KMS-11 (cell line): Measurements from ENCODE around the gene KDF1.
"Not testable (repeated sequence)": the region's sequence is repeated elsewhere in the genome, so short reads cannot be mapped to it uniquely, and the experiment has no call there.

Source experiments
- H2AFZ ChIP-seq: fragments of 200-600 bp; sonication (generic); 2 replicates; pipeline ENCODE4 v1.6.1; 2016; ENCODE audit warnings: antibody characterized with exemption, mixed run types, low read depth
- H3K27ac ChIP-seq: fragments of 200-600 bp; sonication (generic); 2 replicates; pipeline ENCODE4 v1.6.1; 2016; ENCODE audit warnings: mild to moderate bottlenecking, mixed run types
- H3K27me3 ChIP-seq: fragments of 200-600 bp; sonication (generic); 2 replicates; pipeline ENCODE4 v1.6.1; 2017; ENCODE audit warnings: mild to moderate bottlenecking, low read depth, mixed run types, moderate library complexity; ENCODE audit not compliant: insufficient read depth
- H3K36me3 ChIP-seq: fragments of 200-600 bp; sonication (generic); 2 replicates; pipeline ENCODE4 v1.6.1; 2017; ENCODE audit warnings: mild to moderate bottlenecking, mixed run types; ENCODE audit not compliant: insufficient read depth
- H3K4me1 ChIP-seq: fragments of 200-600 bp; sonication (generic); 2 replicates; pipeline ENCODE4 v1.6.1; 2016; ENCODE audit warnings: mild to moderate bottlenecking, low read depth, mixed run types; ENCODE audit not compliant: poor library complexity, severe bottlenecking
- H3K4me2 ChIP-seq: fragments of 200-600 bp; sonication (generic); 2 replicates; pipeline ENCODE4 v1.7.0; 2016; ENCODE audit warnings: mild to moderate bottlenecking, mixed run types
- H3K4me3 ChIP-seq: fragments of 200-600 bp; sonication (generic); IDR thresholded peaks from 2 replicates; pipeline ENCODE4 v1.6.1; 2017; ENCODE audit warnings: low read depth, low read length, mixed read lengths; ENCODE audit not compliant: insufficient read depth
- H3K79me2 ChIP-seq: fragments of 200-600 bp; sonication (generic); 2 replicates; pipeline ENCODE4 v1.6.1; 2016; ENCODE audit warnings: low read depth, mixed run types; ENCODE audit not compliant: insufficient read depth
- H3K9ac ChIP-seq: fragments of 200-600 bp; sonication (generic); 2 replicates; pipeline ENCODE4 v1.6.1; 2016; ENCODE audit warnings: mild to moderate bottlenecking, mixed run types
- H4K20me1 ChIP-seq: fragments of 200-600 bp; sonication (generic); 2 replicates; pipeline ENCODE4 v1.6.1; 2016; ENCODE audit warnings: mild to moderate bottlenecking, mixed run types; ENCODE audit not compliant: insufficient read depth
- TF ChIP-seq, protein P1 (sequence below): fragments of 200-600 bp; sonication (generic); conservative IDR thresholded peaks from 2 replicates; pipeline ENCODE4 v1.6.1; 2017; ENCODE audit warnings: low read depth, mild to moderate bottlenecking, antibody characterized with exemption, low read length, moderate library complexity, mixed read lengths

The KDF1 gene

DNA sequence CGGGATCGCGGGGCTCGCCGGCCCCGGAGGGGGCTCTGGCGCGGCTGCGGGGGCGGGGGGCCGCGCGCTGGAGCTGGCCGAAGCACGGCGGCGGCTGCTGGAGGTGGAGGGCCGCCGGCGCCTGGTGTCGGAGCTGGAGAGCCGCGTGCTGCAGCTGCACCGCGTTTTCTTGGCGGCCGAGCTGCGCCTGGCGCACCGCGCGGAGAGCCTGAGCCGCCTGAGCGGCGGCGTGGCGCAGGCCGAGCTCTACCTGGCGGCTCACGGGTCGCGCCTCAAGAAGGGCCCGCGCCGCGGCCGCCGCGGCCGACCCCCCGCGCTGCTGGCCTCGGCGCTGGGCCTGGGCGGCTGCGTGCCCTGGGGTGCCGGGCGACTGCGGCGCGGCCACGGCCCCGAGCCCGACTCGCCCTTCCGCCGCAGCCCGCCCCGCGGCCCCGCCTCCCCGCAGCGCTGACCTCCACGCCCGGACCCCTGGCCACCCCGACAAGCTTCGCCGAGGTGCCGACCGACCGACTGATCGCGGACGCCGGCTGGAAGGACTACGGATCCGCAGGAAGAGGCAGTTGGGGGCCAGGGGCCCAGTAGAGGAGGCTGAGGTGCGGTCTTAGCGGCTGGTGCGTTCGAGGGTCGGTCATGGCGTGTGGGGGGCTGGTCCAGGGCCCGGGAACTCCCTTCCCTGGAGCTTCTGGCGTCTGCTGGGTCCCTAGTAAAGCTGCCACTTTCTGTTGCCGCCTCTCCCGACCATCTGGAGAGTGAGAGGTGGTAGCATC, 33.9 kb upstream of the KDF1 start:
- no peaks in the 10 kb centered on the region for H3K36me3 ChIP-seq

DNA sequence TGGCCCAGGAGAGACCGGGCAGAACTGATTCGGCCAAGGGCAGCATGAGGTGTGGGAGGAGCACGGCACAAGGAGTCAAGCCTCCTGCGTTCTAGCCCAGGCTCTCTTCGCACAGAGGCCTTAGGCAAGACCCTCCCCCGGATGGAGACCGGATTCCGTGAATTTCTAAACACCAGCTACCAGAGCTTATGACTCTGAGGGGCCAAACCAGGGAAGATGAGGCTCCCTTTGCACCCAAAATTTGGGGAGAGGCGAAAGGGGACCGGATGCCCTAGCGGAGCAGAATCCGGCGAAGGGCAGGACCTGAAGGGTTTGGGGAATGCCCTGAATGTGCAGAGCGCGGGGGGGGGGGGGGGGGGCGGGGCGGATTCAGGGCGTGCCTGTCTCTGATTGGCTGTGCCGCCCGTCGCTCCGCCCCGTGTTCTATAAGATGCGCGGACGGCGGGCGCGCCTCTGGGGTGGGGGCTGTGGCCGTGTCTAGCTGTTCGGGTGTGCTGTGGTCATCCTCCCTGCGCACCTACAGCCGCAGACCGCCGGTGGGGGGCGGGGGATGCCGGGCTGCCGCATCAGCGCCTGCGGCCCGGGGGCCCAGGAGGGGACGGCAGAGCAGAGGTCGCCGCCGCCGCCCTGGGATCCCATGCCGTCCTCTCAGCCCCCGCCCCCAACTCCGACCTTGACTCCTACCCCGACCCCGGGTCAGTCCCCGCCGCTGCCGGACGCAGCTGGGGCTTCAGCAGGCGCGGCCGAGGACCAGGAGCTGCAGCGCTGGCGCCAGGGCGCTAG, 33.2 kb upstream of the KDF1 start, which contains the start of gene TRNP1:
Gene TRNP1 (plus strand): TSS at position 456 of the 783 bp plus-strand sequence. CDS start 95 bp downstream, at position 551.
- Histone ChIP-seq H4K20me1 (no peaks in the 10 kb centered on the region), H3K27me3 (peaks cover 32% of the 10 kb centered on the region), H3K4me2 (peak within 1 kb of the TSS; percentile 97), H2AFZ (peak within 1 kb of the TSS; percentile 93), H3K9ac (no peak within 1 kb of the TSS), H3K4me3 (peak within 1 kb of the TSS; percentile 72), H3K79me2 (no peaks in the 10 kb centered on the region), H3K36me3 (no peaks in the 10 kb centered on the region), H3K27ac (no peak within 1 kb of the TSS), H3K4me1 (peaks cover 10% of the 10 kb centered on the region)
- TF ChIP-seq, protein P1, sequence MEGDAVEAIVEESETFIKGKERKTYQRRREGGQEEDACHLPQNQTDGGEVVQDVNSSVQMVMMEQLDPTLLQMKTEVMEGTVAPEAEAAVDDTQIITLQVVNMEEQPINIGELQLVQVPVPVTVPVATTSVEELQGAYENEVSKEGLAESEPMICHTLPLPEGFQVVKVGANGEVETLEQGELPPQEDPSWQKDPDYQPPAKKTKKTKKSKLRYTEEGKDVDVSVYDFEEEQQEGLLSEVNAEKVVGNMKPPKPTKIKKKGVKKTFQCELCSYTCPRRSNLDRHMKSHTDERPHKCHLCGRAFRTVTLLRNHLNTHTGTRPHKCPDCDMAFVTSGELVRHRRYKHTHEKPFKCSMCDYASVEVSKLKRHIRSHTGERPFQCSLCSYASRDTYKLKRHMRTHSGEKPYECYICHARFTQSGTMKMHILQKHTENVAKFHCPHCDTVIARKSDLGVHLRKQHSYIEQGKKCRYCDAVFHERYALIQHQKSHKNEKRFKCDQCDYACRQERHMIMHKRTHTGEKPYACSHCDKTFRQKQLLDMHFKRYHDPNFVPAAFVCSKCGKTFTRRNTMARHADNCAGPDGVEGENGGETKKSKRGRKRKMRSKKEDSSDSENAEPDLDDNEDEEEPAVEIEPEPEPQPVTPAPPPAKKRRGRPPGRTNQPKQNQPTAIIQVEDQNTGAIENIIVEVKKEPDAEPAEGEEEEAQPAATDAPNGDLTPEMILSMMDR, result no peak

More for the DNA sequence above, 33.9 kb upstream of the KDF1 start:
- Histone ChIP-seq H3K27me3 (peaks cover 32% of the 10 kb centered on the region), H3K9ac (no peak overlapping the region), H2AFZ (peak overlapping the region; percentile 93), H3K4me2 (peak overlapping the region; percentile 57), H3K4me3 (no peak overlapping the region), H3K27ac (no peak overlapping the region), H4K20me1 (no peaks in the 10 kb centered on the region), H3K79me2 (no peaks in the 10 kb centered on the region), H3K4me1 (peaks cover 10% of the 10 kb centered on the region)
- TF ChIP-seq, protein P1, result no peak

DNA sequence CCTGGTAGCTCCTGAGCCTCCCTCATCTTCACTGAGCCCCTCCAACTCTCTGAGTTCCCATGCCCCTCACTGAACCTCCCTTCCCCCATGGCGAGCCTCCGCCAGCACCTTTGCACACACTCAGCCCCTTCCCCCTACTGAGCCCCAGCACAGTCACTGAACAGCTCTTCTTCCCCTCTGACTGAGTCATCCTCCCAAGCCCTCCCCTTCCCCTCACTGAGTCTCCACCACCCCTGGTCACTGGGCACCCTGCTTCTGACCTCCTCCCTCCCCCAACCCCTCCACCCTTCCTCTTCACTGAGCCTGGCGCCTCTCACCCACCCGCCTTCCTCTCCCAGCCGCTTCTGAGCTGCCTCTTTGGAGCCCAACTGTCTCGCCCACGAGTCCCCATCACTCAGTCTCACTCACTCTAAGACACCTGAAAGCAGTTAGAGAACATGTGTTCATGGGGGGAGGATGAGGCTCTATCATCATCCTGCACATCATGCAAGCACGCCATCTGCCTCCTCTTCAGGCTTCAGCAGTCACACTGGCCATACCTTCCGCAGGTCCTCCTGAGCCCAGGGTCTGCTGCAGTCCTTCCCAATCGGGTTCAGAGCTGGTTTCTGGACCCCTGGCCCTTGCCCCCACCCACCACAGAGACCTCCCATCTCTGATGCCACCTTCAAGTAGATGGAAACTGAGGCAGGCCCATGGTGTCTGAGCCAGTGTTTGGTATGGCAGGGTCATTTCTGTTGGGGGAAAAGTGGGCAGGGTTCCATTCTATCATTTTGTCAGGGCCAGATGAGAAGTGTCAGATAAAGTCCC, 31.2 kb upstream of the KDF1 start:
- Histone ChIP-seq H3K4me1 (no peaks in the 10 kb centered on the region), H3K36me3 (no peaks in the 10 kb centered on the region), H3K27ac (no peak overlapping the region), H3K4me3 (no peak overlapping the region), H2AFZ (no peak overlapping the region), H3K4me2 (no peak overlapping the region), H3K27me3 (peaks cover 32% of the 10 kb centered on the region), H3K9ac (no peak overlapping the region), H4K20me1 (no peaks in the 10 kb centered on the region), H3K79me2 (no peaks in the 10 kb centered on the region)
- TF ChIP-seq, protein P1, result no peak

DNA sequence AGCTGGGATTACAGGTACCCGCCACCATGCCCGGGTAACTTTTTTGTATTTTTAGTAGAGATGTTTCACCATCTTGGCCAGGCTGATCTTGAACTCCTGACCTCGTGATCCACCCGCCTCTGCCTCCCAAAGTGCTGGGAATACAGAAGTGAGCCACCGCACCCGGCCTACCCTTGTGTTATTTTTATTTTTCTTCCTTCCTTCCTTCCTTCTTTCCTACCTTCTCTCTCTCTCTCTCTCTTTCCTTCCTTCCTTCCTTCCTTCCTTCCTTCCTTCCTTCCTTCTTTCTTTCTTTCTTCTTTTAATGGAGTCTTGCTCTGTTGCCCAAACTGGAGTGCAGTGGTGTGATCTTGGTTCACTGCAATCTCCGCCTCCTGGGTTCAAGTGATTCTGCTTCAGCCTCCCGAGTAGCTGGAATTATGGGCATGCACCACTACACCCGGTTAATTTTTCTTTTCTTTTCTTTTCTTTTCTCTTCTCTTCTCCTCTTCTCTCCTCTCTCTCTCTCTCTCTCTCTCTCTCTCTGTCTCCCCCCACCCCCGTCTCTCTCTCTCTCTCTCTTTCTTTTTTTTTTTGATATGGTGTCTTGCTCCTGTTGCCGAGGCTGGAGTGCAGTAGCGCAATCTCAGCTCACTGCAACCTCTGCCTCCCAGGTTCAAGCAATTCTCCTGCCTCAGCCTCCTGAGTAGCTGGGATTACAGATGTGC, 29.3 kb upstream of the KDF1 start:
- not testable (repeated sequence) for H4K20me1 ChIP-seq, H3K4me1 ChIP-seq, H3K79me2 ChIP-seq, H2AFZ ChIP-seq, H3K9ac ChIP-seq, H3K36me3 ChIP-seq, H3K27ac ChIP-seq, H3K4me3 ChIP-seq, H3K4me2 ChIP-seq
- H3K27me3 ChIP-seq, result peaks cover 24% of the 10 kb centered on the region
